Measurements from ENCODE around the gene ZNF417.
A peak's percentile ranks its signal among the peaks of the same experiment; 100 is the strongest.
"Not testable (repeated sequence)": the region's sequence is repeated elsewhere in the genome, so short reads cannot be mapped to it uniquely, and the experiment has no call there.

Gene ZNF417

GRCh38 chr19:57887195-57887941, 29.0 kb downstream of the ZNF417 start:
- peak; percentile 16 for DNase-seq (ENCODE audit: low spot score)

- DNase-seq (ENCODE audit: low spot score) = no peak
These were observed 30.3 kb downstream of the ZNF417 start for GRCh38 chr19:57886046-57886445.

GRCh38 chr19:57873883-57874799, 42.3 kb downstream of the ZNF417 start:
- not testable (repeated sequence) for DNase-seq (ENCODE audit: low spot score)

DNA sequence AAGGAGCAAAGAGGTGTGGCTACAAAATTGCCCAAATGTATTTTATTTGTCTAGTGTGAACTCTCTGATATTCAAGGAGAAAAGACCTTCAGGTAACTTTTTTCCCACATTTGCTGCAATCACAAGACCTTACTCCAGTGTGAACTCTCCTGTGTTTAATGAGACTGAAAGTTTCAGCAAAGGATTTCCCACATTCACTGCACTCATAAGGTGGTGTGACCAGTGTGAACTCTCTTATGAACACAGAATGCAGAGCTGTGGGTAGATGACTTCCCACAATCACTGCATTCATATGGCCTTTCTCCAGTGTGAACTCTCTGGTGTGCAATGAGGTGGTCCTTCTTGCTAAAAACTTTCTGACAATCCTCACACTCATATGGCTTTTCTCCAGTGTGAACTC, 43.9 kb downstream of the ZNF417 start:
- no peak for DNase-seq (ENCODE audit: low spot score)

DNA sequence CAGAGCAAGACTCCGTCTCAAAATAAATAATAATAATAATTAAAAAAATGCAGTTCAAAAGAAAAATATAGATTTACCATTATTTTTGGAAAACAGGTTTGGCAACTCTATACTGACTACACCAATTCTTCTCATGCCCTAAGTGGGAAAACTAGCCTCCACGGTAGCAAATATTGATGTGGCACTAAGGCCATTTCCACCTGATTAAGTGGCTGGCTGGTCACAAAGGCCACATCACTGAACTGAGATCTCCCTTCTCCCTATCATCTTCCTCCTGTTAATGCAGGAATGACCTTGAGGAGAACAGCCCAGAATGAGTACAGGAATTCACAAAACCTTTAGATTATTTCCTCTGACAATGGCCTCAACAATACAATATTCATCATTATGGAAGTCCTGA, 46.2 kb downstream of the ZNF417 start:
- DNase-seq (ENCODE audit: low spot score) = no peak

DNA sequence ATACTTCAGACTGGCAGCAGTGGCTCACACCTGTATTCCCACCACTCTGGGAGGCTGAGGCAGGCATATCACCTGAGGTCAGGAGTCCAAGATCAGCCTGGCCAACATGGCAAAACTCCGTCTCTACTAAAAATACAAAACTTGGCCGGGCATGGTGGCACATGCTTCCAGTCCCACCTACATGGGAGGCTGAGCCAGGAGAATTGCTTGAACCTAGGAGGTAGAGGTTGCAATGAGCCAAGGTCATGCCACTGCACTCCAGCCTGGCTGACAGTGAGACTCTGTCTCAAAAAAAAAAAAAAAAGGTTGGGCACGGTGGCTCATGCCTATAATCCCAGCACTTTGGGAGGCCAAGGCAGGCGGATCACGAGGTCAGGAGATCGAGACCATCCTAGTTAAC, 46.7 kb downstream of the ZNF417 start:
- not testable (repeated sequence) for DNase-seq (ENCODE audit: low spot score)

DNA sequence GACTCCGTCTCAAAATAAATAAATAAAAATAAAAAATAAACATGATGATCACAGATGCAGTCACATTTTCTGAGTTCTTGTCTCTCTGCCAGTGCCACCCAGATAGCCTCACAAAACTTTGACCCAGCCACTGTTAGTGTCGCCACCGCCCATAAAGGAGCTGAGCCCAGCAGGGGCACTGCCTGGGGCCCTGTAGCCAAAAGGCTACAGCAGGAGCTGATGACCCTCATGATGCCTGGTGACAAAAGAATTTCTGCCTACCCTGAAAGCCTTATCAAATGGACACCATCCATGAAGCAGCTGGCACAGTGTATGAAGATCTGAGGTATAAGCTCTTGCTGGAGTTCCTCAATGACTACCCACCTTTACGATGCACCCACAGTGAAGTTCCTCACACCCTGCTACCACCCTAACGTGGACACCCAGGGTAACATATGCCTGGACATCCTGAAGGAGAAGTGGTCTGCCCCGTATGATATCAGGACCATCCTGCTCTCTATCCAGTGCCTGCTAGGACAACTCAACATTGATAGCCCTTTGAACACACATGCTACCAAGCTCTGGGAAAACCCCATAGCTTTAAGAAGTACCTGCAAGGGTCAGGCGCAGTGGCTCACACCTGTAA, 48.4 kb downstream of the ZNF417 start:
- DNase-seq (ENCODE audit: low spot score) = no peak
